ENCODE data around the gene INPP4A. TPM values are rescaled to one million over a fixed set of nuclear protein-coding genes. Genes with fewer than 3 reads are reported as not detected.

The INPP4A gene
- total and polyA plus RNA-seq, 10 of the 15 experiments (the other 5 are each of a cell fraction or from before 2014, with no cell fraction given): 4.7 to 62.3 (median 36.9) TPM

DNA sequence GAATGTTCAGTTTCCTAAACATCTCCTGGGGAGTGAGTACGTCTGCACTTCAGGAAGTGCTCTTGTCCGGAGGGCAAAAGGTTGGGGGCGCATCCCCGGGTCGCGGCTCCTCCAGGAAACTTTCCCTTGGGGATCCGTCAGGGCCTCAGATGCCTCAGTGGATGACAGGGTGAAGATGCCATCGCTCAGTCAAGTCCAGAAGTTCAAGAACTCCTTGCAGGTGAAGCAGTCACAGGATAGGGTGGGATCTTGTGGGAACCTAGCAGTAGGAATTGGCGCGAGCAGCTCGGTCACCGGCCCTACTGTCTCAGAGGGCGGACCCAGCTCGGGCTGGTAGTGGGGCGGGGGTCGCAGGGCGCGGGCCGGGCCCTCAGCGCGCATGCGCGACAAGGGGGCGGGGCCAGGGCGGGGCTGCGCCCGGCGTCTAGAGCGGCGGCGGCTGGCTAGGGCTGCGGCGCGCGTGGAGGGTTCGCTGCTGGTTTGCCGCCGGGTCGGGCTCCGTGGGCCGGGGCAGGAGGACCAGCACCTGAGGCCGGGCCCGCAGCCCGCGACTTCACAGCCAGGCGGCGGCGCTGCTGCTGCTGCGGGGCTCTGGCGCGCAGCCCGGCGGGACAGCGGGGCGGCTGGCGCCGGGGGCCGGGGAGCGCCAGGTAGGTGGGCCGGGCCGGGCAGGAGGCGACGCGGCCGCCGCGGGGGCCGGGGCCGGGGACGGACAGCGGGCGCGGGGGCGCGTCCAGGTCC, at the start of gene INPP4A (continued):
- TF ChIP-seq TAF1 (IDR thresholded peaks at IDR 0.05; ENCODE audit: borderline replicate concordance, low read depth, low read length) (peak; percentile 61; the same call in 1 of the 2 replicates), IKZF1 (conservative IDR thresholded peaks at IDR 0.05) (peak; percentile 69), POLR2A (IDR thresholded peaks at IDR 0.05; ENCODE audit: low read depth, low read length) (peak; percentile 80), POLR2AphosphoS2 (IDR thresholded peaks at IDR 0.05; ENCODE audit: low read depth, low read length) (0 out of 2 replicates have a peak, but pooled peaks have one; percentile 58), GATAD2B (conservative IDR thresholded peaks at IDR 0.05; ENCODE audit: low read depth) (0 out of 2 replicates have a peak, but pooled peaks have one; percentile 73), DPF2 (IDR thresholded peaks at IDR 0.05) (0 out of 2 replicates have a peak, but pooled peaks have one; percentile 46), EED (IDR thresholded peaks at IDR 0.05; ENCODE audit: low read depth) (peak; percentile 58), RAD21 (IDR thresholded peaks at IDR 0.05; ENCODE audit: insufficient read depth, low read depth, low read length) (peak; percentile 32; the same call in 1 of the 2 replicates), LARP7 (IDR thresholded peaks at IDR 0.05) (peak; percentile 57; the same call in 1 of the 2 replicates), BHLHE40 (IDR thresholded peaks at IDR 0.05; ENCODE audit: borderline replicate concordance in 1 of 2, low read depth in 2 of 2, low read length in 1 of 2) (peak in 1 of 2 experiments; percentile 56; a peak in 2 of 4 replicates), ATF7 (IDR thresholded peaks at IDR 0.05; ENCODE audit: low read depth) (no peak), MXI1 (IDR thresholded peaks at IDR 0.05; ENCODE audit: low read depth, low read length) (peak; percentile 64), WRNIP1 (IDR thresholded peaks at IDR 0.05; ENCODE audit: borderline replicate concordance, low read depth, low read length) (no peak), TCF3 (IDR thresholded peaks at IDR 0.05; ENCODE audit: borderline replicate concordance, insufficient read depth, low read depth, low read length) (0 out of 2 replicates have a peak, but pooled peaks have one; percentile 37), BACH1 (IDR thresholded peaks at IDR 0.05; ENCODE audit: borderline replicate concordance) (peak; percentile 74), EGR1 (IDR thresholded peaks at IDR 0.05; ENCODE audit: borderline replicate concordance in 1 of 2, low read depth in 2 of 2, low read length in 2 of 2) (0 out of 3 replicates have a peak, but pooled peaks of 1 of the 2 experiments have one; percentile 32), NRF1 (conservative IDR thresholded peaks at IDR 0.05; ENCODE audit: low read depth, low read length) (peak; percentile 56), NFYA (IDR thresholded peaks at IDR 0.05; ENCODE audit: borderline replicate concordance, low read depth, low read length) (no peak), MEF2B (IDR thresholded peaks at IDR 0.05; ENCODE audit: partially characterized antibody, poor library complexity, severe bottlenecking) (peak; percentile 46), HDAC6 (IDR thresholded peaks at IDR 0.05; ENCODE audit: unreplicated experiment) (no peak)
- TF ChIP-seq, protein P1, sequence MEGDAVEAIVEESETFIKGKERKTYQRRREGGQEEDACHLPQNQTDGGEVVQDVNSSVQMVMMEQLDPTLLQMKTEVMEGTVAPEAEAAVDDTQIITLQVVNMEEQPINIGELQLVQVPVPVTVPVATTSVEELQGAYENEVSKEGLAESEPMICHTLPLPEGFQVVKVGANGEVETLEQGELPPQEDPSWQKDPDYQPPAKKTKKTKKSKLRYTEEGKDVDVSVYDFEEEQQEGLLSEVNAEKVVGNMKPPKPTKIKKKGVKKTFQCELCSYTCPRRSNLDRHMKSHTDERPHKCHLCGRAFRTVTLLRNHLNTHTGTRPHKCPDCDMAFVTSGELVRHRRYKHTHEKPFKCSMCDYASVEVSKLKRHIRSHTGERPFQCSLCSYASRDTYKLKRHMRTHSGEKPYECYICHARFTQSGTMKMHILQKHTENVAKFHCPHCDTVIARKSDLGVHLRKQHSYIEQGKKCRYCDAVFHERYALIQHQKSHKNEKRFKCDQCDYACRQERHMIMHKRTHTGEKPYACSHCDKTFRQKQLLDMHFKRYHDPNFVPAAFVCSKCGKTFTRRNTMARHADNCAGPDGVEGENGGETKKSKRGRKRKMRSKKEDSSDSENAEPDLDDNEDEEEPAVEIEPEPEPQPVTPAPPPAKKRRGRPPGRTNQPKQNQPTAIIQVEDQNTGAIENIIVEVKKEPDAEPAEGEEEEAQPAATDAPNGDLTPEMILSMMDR (IDR thresholded peaks at IDR 0.05 in 2 of 3, conservative IDR thresholded peaks at IDR 0.05 in 1 of 3; ENCODE audit: control insufficient read depth in 2 of 3, extremely low read depth in 1 of 3, insufficient read depth in 1 of 3, low read depth in 3 of 3, low read length in 3 of 3): peak in 1 of 3 experiments; percentile 13; a peak in 1 of 6 replicates

All from GM12878 (cell line).